ENCODE measurements around the gene AP2M1.

Gene AP2M1

DNA sequence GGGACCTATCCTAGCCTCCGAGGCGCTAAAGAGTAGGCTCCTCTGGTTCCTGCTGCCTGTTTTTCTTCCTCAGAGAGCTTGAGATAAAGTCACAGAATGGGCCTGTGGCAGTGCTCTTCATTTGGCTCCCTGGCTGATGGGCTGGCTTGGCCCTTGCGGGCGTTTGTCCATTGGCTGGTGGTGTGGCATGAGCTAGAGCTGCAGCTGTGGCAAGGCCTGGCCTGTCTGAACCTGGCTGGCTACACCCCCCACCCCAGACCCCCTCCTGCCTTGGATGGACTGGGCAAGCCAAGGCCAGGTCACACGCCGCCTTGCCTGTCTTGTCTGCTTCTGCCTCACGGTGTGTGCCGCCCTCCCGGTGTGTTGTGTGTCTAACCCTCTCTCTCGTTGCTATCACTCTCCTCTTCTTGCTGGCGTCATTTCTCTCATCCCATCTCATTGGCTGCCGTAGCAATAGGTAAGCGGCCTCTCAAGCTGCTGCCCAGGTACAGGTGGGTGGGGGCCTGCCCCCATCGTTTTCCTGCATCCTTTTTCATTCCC lies 3.2 kb downstream of the AP2M1 start:
- in situ Hi-C loops (cut with MboI; ENCODE audit: low sequenced_read_pairs), result no loop called here

DNA sequence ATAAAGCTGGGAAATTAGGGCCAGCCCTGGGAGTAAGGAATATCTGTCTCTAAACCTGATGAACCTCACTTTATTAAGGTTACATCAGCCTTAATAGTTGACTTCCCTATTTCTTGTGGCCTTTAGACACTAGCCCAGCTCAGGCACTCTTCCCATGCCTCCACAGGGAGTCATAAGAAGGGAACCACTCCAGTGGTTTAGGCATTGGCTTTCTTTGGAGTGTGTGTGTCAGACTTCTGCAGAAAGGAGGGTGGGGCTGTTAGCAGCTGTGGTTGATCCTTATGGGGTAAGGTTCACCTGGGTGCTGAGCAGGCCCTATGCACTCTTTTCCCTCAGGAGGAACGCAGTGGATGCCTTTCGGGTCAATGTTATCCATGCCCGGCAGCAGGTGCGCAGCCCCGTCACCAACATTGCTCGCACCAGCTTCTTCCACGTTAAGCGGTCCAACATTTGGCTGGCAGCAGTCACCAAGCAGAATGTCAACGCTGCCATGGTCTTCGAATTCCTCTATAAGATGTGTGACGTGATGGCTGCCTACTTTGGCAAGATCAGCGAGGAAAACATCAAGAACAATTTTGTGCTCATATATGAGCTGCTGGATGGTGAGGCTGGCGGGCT lies 4.0 kb downstream of the AP2M1 start:
- in situ Hi-C loops (cut with MboI; ENCODE audit: low sequenced_read_pairs), result no loop called here

DNA sequence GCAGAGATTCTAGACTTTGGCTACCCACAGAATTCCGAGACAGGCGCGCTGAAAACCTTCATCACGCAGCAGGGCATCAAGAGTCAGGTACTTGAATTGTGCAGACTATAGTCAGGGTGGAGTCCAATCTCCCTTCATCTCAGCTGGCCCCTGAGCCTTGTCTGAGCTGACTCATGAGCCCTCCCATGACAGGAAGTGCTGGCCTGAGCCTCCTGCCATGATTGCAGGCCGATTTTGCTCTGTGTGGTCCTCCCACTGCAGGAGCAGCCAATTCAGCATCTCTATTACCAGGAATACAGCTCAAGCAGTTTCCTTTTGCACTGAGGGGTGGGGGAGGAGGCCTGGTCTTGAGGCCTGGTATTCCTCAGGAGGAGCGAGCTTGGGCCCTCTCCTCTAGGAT lies 5.5 kb downstream of the AP2M1 start:
- in situ Hi-C loops (cut with MboI; ENCODE audit: low sequenced_read_pairs), result no loop called here

DNA sequence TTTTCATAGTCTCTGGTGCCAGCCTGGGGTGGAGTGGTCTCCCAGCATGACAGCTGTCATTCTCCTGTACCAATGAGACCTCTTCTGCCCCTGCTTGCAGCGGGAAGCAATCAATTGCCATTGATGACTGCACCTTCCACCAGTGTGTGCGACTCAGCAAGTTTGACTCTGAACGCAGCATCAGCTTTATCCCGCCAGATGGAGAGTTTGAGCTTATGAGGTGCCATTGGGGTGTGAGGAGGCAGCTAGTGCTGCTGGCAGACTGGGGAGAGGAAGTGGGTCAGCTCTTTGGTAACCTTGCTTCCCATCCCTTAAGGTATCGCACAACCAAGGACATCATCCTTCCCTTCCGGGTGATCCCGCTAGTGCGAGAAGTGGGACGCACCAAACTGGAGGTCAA lies 6.9 kb downstream of the AP2M1 start:
- in situ Hi-C loops (cut with MboI; ENCODE audit: low sequenced_read_pairs), result no loop called here

DNA sequence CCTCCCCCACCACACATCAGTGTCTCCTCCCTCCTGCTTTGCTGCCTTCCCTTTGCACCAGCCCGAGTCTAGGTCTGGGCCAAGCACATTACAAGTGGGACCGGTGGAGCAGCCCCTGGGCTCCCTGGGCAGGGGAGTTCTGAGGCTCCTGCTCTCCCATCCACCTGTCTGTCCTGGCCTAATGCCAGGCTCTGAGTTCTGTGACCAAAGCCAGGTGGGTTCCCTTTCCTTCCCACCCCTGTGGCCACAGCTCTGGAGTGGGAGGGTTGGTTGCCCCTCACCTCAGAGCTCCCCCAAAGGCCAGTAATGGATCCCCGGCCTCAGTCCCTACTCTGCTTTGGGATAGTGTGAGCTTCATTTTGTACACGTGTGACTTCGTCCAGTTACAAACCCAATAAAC lies 9.0 kb downstream of the AP2M1 start:
- in situ Hi-C loops (cut with MboI; ENCODE audit: low sequenced_read_pairs), result no loop called here

DNA sequence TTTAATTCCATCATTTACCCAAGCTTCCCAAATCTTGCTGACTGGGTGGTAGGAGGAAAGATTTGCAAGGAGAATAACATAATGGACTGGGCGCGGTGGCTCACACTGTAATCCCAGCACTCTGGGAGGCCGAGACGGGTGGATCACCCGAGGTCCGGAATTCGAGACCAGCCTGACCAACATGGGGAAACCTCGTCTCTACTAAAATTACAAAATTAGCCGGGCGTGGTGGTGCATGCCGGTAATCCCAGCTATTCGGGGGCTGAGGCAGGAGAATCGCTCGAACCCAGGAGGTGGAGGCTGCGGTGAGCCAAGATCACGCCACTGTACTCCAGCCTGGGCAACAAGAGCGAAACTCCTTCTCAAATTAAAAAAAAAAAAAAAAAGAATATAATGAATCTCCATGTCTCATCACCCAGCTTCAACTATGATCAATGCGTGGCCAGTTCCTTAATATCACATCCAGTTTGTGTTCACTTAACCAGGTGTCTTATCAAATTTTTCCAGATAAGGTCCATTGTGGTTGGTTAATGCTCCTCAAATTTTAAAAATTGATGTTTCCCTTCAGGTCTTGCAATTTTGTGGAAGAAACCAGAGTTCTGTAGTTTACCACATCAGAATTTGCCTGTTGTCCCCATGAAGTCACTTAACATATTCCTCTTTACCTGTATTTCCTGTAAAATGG lies 10.0 kb downstream of the AP2M1 start:
- in situ Hi-C loops (cut with MboI; ENCODE audit: low sequenced_read_pairs), result no loop called here

DNA sequence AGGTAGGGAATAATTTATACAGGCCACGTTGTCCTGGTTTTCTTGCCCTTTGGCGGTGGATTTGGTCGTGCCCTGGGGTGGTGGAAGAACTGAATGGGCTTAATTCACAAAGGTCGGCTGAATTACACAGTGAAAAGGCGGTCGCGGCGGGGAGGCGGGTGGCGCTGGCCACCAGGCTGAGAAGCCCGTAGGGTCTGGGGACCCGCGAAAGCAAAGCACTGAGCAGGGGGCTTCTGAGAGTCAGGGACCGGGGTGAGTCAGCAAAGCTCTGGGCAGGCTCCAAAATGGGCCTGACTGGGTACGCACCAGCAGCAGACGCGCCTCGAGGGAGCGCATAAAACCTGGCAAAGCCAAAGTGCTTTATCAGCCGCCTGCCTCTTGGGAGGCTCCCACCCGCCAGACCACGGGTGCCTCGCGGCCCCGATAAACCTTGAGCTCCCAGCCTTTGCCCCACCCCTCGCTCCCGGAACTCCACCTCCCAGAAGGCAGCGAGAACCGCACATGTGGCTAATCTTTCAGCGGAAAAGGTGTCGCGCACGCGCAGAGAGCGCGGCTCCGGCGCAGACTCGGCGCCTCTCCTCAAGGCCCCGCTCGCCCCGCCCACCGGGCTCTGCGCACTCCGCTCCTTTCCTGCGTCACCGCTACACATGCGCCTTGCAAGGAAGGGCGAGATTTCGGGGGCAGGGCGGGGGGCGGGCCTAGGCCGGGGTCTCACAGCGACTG lies 11.0 kb downstream of the AP2M1 start:
- in situ Hi-C loops (cut with MboI; ENCODE audit: low sequenced_read_pairs), result no loop called here

DNA sequence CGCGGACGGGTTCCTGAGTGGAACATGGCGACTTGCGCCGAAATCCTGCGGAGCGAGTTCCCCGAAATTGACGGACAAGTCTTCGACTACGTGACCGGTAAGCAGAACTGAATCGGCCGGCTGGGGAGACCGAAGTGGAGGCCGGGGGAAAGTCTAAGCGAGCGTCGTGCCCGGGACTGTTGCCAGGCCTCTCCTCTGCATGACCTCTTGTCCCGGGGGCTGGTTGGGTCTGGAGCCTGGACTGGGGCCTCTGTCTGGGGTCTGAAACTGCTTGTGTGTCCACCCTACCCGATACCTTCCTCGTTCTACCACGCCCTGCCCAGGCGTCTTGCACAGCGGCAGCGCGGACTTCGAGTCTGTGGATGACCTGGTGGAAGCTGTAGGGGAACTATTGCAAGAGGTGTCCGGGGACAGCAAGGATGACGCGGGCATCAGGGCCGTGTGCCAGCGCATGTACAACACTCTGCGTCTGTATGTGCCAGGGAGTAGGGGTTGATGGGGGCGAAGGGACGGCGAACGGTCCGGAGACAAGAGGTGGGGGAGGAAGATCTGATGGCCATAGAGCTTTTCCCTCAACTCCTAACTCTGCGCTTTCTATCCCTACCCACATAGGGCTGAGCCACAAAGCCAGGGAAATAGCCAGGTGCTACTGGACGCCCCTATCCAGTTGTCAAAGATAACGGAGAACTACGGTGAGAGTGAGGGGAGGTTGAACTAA lies 11.7 kb downstream of the AP2M1 start, which contains the start of gene ABCF3:
ABCF3 (plus strand) TSS at position 16 of the 718 bp plus-strand sequence; CDS start at position 25, 9 bp downstream.
- in situ Hi-C loops (cut with MboI; ENCODE audit: low sequenced_read_pairs), result no loop called here

DNA sequence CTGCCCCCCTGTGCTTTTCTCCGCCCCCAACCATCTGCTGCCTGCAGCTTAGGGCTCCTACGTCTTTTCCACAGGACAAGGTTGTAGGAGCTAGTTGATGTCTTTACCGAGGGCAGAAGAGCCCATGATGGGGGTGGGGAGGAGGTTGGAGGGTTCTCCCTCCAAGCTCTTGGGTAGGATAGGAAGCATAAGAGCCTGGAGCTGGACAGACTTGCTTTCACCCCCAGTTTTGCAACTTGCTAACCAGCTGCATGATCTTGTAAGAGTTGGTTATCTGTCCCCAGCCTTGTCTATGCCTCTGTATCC lies 12.2 kb downstream of the AP2M1 start:
- in situ Hi-C loops (cut with MboI; ENCODE audit: low sequenced_read_pairs), result no loop called here

DNA sequence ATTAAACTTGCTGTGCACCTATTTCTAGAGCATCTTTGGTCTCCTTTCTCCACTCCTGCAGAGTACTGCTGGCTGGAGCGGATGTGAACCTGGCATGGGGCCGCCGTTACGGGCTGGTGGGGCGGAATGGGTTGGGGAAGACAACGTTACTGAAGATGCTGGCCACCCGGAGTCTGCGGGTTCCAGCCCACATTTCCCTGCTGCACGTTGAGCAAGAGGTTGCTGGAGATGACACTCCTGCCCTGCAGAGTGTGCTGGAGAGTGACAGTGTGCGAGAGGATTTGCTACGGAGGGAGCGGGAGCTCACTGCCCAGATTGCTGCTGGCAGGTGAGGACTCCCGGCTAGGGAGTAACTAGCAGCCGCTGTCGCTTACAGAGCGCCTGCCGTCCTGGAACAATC lies 13.4 kb downstream of the AP2M1 start:
- in situ Hi-C loops (cut with MboI; ENCODE audit: low sequenced_read_pairs), result no loop called here

DNA sequence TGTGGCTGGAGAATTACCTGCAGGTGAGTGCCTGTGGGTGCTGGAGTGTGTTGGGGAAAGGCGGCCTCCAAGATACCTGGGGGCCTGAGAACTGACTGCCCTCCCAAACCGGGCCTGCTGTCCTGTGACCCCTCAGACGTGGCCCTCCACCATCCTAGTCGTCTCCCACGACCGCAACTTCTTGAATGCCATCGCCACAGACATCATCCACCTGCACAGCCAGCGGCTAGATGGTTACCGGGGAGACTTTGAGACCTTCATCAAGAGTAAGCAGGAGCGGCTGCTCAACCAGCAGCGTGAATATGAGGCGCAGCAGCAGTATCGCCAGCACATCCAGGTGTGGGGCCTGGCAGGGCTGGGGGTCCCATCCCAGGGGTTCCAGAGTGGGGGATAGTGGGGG lies 14.8 kb downstream of the AP2M1 start:
- in situ Hi-C loops (cut with MboI; ENCODE audit: low sequenced_read_pairs), result no loop called here

DNA sequence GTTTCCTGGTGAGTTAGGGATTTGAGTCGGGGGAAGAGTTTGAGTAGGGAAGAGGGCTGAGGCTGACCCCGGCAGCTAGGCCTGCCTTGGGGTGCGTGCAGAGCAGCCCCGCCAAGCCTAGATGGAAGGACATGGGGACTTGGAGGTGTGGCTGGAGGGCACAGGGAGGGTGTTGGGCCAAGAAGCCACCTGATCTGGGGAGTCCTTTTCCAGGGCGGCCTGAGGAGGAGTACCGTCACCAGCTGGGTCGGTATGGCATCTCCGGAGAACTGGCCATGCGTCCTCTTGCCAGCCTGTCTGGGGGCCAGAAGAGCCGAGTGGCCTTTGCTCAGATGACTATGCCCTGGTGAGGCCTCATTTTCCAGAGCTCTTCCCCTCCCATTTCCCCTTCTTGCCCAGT lies 18.2 kb downstream of the AP2M1 start:
- in situ Hi-C loops (cut with MboI; ENCODE audit: low sequenced_read_pairs), result no loop called here

DNA sequence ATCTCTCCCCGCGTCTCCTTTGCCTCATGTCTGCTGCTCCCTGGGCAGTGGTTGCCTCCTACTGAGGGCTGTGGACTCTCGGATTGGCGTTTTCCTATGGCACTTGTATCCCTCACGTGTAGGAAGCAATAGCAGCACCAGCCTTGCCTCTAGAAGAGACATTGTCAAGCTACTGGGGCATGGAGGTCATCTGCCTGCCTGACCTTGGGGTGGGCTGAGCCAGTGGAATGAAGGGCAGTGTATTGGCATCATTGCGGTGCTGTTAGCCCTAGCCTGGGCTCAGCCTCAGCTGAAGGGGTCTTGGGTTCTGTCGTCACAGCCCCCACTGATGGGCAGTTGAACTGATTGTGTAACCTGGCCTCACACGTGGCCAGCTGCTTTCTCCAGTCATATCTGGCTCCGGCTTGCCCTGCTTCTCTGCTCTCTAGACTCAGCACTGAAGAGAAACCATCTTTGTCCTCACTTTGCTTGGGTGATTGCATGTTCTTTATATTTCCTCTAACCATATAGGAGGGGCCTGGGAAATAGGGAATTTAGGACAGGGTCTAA lies 19.4 kb downstream of the AP2M1 start:
- in situ Hi-C loops (cut with MboI; ENCODE audit: low sequenced_read_pairs), result no loop called here

DNA sequence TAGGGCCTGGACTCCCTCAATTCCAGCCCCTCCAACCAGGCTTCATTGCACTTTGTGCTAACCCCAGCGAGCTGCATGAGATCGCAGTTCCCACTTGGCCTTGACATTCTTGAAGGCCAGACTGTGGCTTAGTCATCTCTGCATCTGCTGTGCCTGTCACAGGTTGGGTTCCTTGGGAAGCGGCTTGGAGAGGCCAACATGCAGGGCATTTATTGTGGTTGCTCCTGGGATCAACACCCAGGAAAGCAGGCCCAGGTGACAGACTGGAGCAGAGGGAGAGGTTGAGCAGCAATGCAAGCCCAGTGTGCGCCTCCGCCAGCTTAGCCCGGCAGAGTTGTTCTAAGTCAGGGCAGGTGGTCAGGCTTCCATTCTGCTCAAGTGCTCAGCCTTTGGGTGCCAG lies 21.9 kb downstream of the AP2M1 start:
- in situ Hi-C loops (cut with MboI; ENCODE audit: low sequenced_read_pairs), result no loop called here

DNA sequence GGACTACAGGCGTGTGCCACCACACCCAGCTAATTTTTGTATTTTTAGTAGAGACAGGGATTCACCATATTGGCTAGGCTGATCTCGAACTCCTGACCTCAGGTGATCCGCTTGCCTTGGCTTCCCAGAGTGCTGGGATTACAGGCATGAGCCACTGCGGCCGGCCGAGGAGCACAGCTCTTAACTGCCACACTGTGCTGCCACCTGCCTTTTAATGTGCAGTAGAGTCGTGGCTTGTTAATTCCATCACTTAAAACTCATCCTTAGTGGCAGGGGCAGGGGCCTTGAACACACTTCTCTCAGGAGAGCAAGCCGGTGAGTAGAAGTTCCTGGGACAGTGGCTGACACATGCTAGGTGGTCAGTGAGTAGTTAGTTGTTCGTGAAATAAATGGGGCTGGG lies 23.9 kb downstream of the AP2M1 start:
- in situ Hi-C loops (cut with MboI; ENCODE audit: low sequenced_read_pairs), result no loop called here

DNA sequence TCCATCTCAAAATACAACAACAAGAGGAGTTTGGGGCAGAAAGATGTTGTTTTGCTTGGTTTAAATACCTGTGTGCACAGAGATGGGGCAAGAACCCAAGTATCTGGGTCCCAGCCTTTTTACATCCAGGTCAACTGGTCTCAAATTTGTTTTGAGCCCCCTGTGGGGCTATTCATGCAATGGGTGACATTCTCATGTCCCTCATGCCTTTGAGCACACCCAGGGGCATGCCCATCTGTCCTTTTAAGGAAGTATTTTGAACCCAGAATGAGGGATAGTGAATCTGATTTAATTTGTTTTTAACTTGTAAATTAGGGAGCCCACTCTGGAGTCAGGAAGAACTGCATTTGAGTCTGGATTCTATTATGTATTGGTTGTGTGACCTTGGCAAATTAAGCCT lies 26.2 kb downstream of the AP2M1 start:
- in situ Hi-C loops (cut with MboI; ENCODE audit: low sequenced_read_pairs), result no loop called here

DNA sequence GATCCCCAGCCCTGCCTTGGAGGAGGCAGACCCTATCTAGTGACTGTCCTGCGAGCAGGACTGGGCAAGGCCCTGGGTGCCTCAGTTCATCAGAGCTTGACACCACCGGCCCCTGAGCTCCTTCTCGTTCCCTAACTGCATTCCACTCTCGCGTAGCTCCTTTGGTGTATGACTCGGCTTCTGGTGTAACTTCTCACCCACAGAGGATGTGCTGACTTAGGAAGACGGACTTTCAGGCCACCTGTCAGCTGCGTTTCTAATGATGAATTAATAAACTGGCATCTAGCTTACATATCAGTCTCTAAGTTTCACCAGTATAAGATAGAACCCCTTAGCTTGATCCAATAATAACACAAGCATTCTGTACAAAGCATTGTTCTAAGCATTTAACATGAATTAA lies 28.9 kb downstream of the AP2M1 start:
- in situ Hi-C loops (cut with MboI; ENCODE audit: low sequenced_read_pairs), result no loop called here

DNA sequence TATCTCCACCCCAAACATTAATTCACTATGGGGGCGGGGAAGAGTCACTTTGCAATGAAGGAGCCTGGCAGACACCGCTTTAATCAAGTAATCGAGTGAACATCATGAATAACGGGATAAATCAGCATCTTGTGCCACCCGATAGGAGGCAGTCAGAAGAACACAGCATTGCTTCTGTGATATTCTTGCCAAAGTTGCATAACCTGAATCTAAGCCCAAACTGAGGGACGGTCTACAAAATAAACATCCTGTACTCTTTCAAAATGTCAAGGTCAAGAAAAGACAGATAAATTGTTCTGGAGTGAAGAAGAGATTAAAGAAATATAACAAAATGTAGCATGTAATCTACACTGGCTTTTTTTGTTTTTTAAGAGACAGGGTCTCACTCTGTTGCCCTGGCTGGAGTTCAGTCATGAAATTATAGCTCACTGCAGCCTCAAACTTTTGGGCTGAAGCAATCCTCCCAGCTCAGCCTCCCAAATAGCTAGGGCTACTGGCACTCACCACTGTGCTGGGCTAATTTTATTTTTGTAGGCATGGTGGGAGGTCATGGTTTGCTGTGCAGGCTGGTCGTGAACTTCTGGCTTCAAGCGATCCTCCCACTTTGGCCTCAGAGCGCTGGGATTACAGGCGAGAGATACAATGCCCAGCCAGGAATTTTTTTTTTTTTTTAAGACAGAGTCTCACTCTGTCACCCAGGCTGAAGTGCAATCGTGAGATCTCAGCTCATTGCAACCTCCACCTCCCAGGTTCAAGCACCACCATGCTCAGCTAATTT lies 34.7 kb downstream of the AP2M1 start:
- in situ Hi-C loops (cut with MboI; ENCODE audit: low sequenced_read_pairs), result no loop called here

DNA sequence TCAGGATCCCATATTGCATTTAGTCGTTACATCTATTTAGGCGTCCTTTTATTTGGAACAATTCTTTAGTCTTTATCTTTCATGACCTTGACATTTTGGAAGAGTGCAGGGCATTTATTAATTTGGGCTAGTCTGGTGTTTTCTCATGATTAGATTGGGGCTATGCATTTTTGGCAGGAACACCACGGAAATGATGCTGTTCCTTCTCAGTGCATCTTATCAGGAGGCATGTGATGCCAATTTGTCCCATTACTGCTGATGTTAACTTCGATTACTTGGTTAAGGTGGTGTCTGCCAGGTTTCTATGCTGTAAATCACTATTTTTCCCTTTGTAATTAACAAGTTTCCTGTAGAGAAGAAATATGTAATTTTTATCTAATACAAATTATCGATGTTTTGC lies 36.6 kb downstream of the AP2M1 start:
- in situ Hi-C loops (cut with MboI; ENCODE audit: low sequenced_read_pairs), result no loop called here

DNA sequence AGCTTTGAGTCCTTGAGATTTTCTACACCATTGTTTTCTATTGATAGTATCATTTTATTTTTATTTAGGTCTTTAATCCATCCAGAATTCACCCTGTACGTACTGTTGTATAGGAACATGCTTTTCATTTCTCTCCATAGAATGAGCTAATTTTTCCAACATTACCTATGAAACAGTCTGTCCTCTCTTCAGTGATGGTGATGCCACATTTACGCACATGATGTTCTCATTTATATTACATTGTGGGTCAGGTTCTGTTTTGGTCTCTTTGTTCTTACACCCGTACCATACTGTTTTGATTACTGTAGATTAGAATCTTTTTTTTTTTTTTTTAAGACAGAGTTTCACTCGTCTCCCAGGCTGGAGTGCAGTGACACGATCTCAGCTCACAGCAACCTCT lies 37.1 kb downstream of the AP2M1 start:
- in situ Hi-C loops (cut with MboI; ENCODE audit: low sequenced_read_pairs), result no loop called here

All from HL-60/S4 treated with phorbol 12-myristate 13-acetate at 8.2 ng/mL for 4 days and 3 days (cell line).